HG02610 (cell line): ENCODE data around the gene DAPP1.

Experiments
- ATAC-seq: cut with Tn5 transposase; IDR thresholded peaks from one replicate; pipeline ENCODE4 v1.9.1; 2021; ENCODE audit warnings: mild to moderate bottlenecking, moderate library complexity; ENCODE audit not compliant: unreplicated experiment

The DAPP1 gene

DNA sequence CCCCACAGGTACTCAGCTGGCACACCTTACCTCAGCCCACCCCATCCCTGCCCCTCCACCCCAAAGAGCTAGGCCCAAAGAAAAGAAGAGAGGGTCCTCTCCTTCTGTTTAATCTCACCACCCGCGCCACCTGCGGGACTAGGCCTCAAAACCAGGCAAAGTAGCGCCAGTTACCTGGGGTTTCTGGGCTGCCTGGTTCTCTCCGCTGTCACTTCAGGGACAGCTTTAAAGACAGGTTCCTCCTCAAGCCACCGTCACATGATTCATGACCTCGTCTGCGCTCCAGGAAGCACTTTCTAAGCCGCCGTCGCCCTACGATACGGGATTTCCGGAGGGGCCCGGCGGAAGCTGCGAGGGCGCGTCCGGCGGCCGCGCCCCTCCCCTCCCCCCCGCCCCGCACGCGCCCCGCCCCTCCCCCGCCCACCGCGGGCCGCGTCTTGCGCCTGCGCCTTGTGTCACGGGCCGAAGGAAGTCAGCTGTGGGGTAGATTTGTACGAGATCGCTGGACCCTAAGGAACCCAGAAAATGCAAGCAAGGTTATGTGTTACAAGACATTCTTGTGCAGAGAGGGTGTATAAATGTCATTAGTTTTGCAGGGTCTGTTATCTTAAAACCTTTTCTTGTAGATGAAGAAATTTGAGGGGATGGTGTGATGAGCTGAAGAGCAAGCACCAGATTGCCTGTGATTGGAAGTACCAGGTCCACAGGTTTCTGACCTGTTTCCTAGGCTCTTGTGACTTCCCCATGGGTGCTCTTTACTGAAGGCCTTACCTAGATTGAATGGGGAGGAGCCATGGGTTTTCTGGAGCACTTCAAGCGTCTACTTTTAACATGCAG, 77.8 kb downstream of the DAPP1 start, which contains the start of gene LAMTOR3:
Gene LAMTOR3, minus strand, starts transcription at position 267 of the 837 bp plus-strand sequence. CDS start 464 bp downstream, outside the sequence.
- ATAC-seq, result peak; percentile 100

DNA sequence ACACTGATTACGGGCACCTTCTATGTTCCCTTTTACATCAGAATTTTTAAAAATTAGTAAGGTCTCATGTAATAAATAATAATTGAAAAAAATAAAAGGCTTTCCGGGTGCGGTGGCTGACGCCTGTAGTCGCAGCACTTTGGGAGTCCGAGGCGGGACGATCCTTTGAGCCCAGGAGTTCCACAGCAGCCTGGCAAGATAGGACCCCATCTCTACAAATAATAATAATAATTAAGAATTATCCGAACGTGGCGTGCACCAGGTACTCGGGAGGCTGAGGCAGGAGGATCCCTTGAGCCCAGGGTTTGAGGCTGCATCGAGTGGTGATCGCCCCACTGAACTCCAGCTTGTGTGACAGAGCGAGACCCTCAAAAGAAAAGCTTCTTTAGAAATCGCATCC, 78.4 kb downstream of the DAPP1 start:
- ATAC-seq, result no peak

DNA sequence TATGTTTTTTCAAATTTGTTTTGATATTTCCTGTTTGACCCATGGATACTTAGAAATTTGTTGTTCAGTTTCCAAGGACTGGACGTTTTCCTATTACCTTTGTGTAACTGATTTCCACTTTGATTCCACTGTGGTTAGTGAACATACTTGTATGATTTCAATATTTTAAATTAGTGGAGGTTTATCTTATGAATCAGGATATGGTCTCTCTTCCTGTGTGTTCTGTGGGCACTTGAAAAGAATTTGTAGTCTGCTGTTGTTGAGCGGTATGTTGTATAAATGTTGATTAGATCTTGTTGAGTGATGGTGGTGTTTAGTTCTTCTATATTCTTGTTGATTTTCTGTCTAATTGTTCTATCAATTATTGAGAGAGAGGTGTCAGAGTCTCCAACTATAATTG, 98.8 kb downstream of the DAPP1 start:
- no peak for ATAC-seq

DNA sequence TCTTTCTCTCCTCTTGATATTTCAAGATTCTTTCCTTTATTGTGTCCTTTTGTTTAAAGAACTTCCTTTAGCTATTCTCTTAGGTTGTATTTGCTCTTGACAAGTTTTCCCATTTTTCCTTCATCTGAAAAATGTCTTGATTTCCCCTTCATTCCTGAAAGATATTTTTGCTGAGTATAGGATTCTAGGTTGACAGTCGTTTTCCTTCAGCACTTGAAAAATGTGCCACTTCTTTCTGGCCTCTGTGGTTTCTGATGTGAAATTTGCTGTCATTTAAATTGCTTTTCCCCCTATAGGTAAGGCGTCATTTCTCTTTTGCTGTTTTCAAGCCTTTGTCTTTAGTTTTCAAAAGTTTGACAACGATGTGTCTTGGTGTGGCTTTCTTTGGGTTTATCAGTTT, 100.9 kb downstream of the DAPP1 start:
- no peak for ATAC-seq

DNA sequence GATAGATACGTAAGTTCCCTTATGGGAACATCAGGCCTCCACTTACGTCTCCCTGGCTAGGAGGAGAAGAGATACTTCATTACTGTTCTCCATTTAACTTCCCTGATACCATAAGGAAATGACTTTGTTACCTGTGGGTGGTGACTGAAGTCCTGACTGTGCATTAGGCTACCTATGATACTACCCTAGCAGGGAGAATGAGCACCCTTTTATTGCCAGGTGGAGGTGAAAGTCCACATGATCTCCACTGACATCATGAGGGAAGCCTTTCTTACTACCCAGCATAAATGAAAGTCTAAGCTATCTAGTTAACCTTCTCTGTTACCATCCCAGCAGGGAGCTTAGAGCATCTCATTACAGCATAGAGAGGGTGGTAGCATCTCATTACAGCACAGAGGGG, 102.0 kb downstream of the DAPP1 start:
- ATAC-seq, result no peak
